ENCODE measurements around the gene SMIM28.
A peak's percentile ranks its signal among the peaks of the same experiment; 100 is the strongest.

The SMIM28 gene

GRCh38 chr6:138396709-138397108, 19.0 kb downstream of the SMIM28 start:
- H3K4me3 ChIP-seq (ENCODE audit: low read depth, low read length) = no peak overlapping the region
- in situ Hi-C loops (cut with HindIII; ENCODE audit: low sequenced_read_pairs) = no loop called here
- no peak for DNase-seq (ENCODE audit: low read depth)
- no peak for TF ChIP-seq CTCF (IDR thresholded peaks at IDR 0.05; ENCODE audit: low read depth, low read length, missing control alignments)

- DNase-seq (ENCODE audit: low read depth) = no peak
- TF ChIP-seq CTCF (IDR thresholded peaks at IDR 0.05; ENCODE audit: low read depth, low read length, missing control alignments) = no peak
- in situ Hi-C loops (cut with HindIII; ENCODE audit: low sequenced_read_pairs) = no loop called here
- H3K4me3 ChIP-seq (ENCODE audit: low read depth, low read length) = no peak overlapping the region
Observed at GRCh38 chr6:138397128-138398122, 19.7 kb downstream of the SMIM28 start.

- in situ Hi-C loops (cut with HindIII; ENCODE audit: low sequenced_read_pairs) = loop anchor here (25.0 kb wide), 1 partner anchor 362 kb away; the partner anchor contains the start of gene CCDC28A
Observed at GRCh38 chr6:138400326-138400725, 22.6 kb downstream of the SMIM28 start.

GRCh38 chr6:138401960-138402837, 24.5 kb downstream of the SMIM28 start:
- H3K4me3 ChIP-seq (ENCODE audit: low read depth, low read length) = no peak overlapping the region
- DNase-seq (ENCODE audit: low read depth) = no peak
- in situ Hi-C loops (cut with HindIII; ENCODE audit: low sequenced_read_pairs) = loop anchor here (25.0 kb wide), 1 partner anchor 360 kb away; the partner anchor contains the start of gene CCDC28A
- no peak for TF ChIP-seq CTCF (IDR thresholded peaks at IDR 0.05; ENCODE audit: low read depth, low read length, missing control alignments)

More at GRCh38 chr6:138400326-138400725, 22.6 kb downstream of the SMIM28 start:
- no peak overlapping the region for H3K4me3 ChIP-seq (ENCODE audit: low read depth, low read length)
- TF ChIP-seq CTCF (IDR thresholded peaks at IDR 0.05; ENCODE audit: low read depth, low read length, missing control alignments) = no peak
- no peak for DNase-seq (ENCODE audit: low read depth)

- in situ Hi-C loops (cut with HindIII; ENCODE audit: low sequenced_read_pairs) = loop anchor here (25.0 kb wide), 1 partner anchor 359 kb away; the partner anchor contains the start of gene CCDC28A
- TF ChIP-seq CTCF (IDR thresholded peaks at IDR 0.05; ENCODE audit: low read depth, low read length, missing control alignments) = no peak
- H3K4me3 ChIP-seq (ENCODE audit: low read depth, low read length) = peak overlapping the region; percentile 86
Observed at GRCh38 chr6:138402838-138403187, 25.1 kb downstream of the SMIM28 start.

GRCh38 chr6:138403324-138403800, 25.7 kb downstream of the SMIM28 start:
- TF ChIP-seq CTCF (IDR thresholded peaks at IDR 0.05; ENCODE audit: low read depth, low read length, missing control alignments) = peak; percentile 30
- DNase-seq (ENCODE audit: low read depth) = no peak
- in situ Hi-C loops (cut with HindIII; ENCODE audit: low sequenced_read_pairs) = loop anchor here (25.0 kb wide), 1 partner anchor 359 kb away; the partner anchor contains the start of gene CCDC28A
- H3K4me3 ChIP-seq (ENCODE audit: low read depth, low read length) = peak overlapping the region; percentile 86

More at GRCh38 chr6:138402838-138403187, 25.1 kb downstream of the SMIM28 start:
- DNase-seq (ENCODE audit: low read depth) = no peak
